ENCODE measurements around the gene NMNAT3. TPM values are rescaled to one million over a fixed set of nuclear protein-coding genes. Genes with fewer than 3 reads are reported as not detected.

NMNAT3 gene
- total and polyA plus RNA-seq, 7 experiments from 2014 or later, result 0.56 to 7.7 (median 5.6) TPM

DNA sequence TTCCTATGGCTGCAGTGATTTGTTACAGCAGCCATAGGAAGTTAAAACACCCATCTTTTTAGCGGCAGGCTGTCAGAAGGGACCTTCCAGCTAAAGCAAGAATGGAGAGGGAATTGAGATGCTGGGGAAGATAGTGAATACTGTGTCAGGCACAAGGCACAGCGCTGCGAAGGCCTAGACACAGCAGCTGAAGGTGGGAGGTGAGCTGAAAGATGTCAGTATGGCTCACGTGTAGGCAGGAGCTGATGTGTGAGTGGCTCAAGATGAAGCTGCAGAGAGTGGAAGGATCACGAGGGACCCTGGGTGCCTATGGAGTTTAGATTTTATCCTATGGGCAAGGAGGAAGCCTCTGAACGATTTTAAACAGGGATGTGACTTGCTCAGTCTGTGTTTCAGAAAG, 44.3 kb downstream of the NMNAT3 start:
- no peaks in the 10 kb centered on the region for H3K9me3 ChIP-seq (ENCODE audit: control insufficient read depth in 2 of 3, low read length in 3 of 3)
- H3K27me3 Mint-ChIP-seq, result no peaks in the 10 kb centered on the region
- no peak for DNase-seq
- H3K4me3 ChIP-seq (ENCODE audit: low read length), result no peak overlapping the region
- no peaks in the 10 kb centered on the region for H3K4me1 Mint-ChIP-seq
- H3K36me3 Mint-ChIP-seq, result peaks cover 0 to 42% (median 27%) of the 10 kb centered on the region in 5 donors
- no peaks in the 10 kb centered on the region for H3K4me1 ChIP-seq (ENCODE audit: control insufficient read depth in 2 of 2, insufficient read depth in 2 of 2, low read length in 2 of 2)
- H3K27ac ChIP-seq (ENCODE audit: low read depth, low read length), result no peak overlapping the region
- ATAC-seq, result no peak
- ChIA-PET CTCF (no interaction called here), POLR2A (no interaction called here)
- no peaks in the 10 kb centered on the region for H3K36me3 ChIP-seq (ENCODE audit: control insufficient read depth in 2 of 3, insufficient read depth in 3 of 3, low read length in 3 of 3)
- intact Hi-C loops (cut with micrococcal nuclease), result no loop called here
- H3K4me3 Mint-ChIP-seq, result no peak overlapping the region
- no peak overlapping the region for H3K27ac Mint-ChIP-seq
- H3K27me3 ChIP-seq (ENCODE audit: control insufficient read depth in 2 of 2, insufficient read depth in 2 of 2, low read length in 2 of 2), result no peaks in the 10 kb centered on the region
- H3K9me3 Mint-ChIP-seq, result peaks cover 0 to 2% (median 0%) of the 10 kb centered on the region in 11 donors

GRCh38 chr3:139630542-139630941, 47.2 kb downstream of the NMNAT3 start:
- Histone ChIP-seq H3K36me3 (ENCODE audit: control insufficient read depth in 2 of 3, insufficient read depth in 3 of 3, low read length in 3 of 3) (no peaks in the 10 kb centered on the region), H3K4me1 (ENCODE audit: control insufficient read depth in 2 of 2, insufficient read depth in 2 of 2, low read length in 2 of 2) (no peaks in the 10 kb centered on the region), H3K27me3 (ENCODE audit: control insufficient read depth in 2 of 2, insufficient read depth in 2 of 2, low read length in 2 of 2) (no peaks in the 10 kb centered on the region), H3K4me3 (ENCODE audit: low read length) (no peak overlapping the region), H3K27ac (ENCODE audit: low read depth, low read length) (no peak overlapping the region), H3K9me3 (ENCODE audit: control insufficient read depth in 2 of 3, low read length in 3 of 3) (no peaks in the 10 kb centered on the region)
- intact Hi-C loops (cut with micrococcal nuclease), result no loop called here
- POLR2A ChIA-PET, result no interaction called here
- Mint-ChIP-seq H3K36me3 (peaks cover 0 to 35% (median 28%) of the 10 kb centered on the region in 5 donors), H3K4me1 (no peaks in the 10 kb centered on the region), H3K27me3 (no peaks in the 10 kb centered on the region), H3K9me3 (peaks cover 0 to 2% (median 0%) of the 10 kb centered on the region in 11 donors), H3K27ac (no peak overlapping the region), H3K4me3 (no peak overlapping the region)
- ATAC-seq (no peak), DNase-seq (no peak)
- CTCF ChIA-PET, result no interaction called here

- H3K27ac Mint-ChIP-seq, result no peak overlapping the region
- H3K27me3 Mint-ChIP-seq, result no peaks in the 10 kb centered on the region
- ChIA-PET POLR2A (no interaction called here), CTCF (no interaction called here)
- intact Hi-C loops (cut with micrococcal nuclease), result loop anchor here in 1 of 2 donors (5.0 kb wide), 1 partner anchor 202 kb away; no protein-coding TSS in a partner anchor
- Histone ChIP-seq H3K27me3 (ENCODE audit: control insufficient read depth in 2 of 2, insufficient read depth in 2 of 2, low read length in 2 of 2) (no peaks in the 10 kb centered on the region), H3K36me3 (ENCODE audit: control insufficient read depth in 2 of 3, insufficient read depth in 3 of 3, low read length in 3 of 3) (no peaks in the 10 kb centered on the region), H3K4me3 (ENCODE audit: low read length) (no peak overlapping the region), H3K9me3 (ENCODE audit: control insufficient read depth in 2 of 3, low read length in 3 of 3) (no peaks in the 10 kb centered on the region), H3K27ac (ENCODE audit: low read depth, low read length) (no peak overlapping the region), H3K4me1 (ENCODE audit: control insufficient read depth in 2 of 2, insufficient read depth in 2 of 2, low read length in 2 of 2) (no peaks in the 10 kb centered on the region)
- no peak for DNase-seq
- no peaks in the 10 kb centered on the region for H3K4me1 Mint-ChIP-seq
- peak; percentile 51 for ATAC-seq
- peaks cover 0 to 33% (median 22%) of the 10 kb centered on the region in 5 donors for H3K36me3 Mint-ChIP-seq
- H3K4me3 Mint-ChIP-seq, result no peak overlapping the region
- peaks cover 0 to 2% (median 0%) of the 10 kb centered on the region in 11 donors for H3K9me3 Mint-ChIP-seq
Measured at GRCh38 chr3:139629033-139629432, 48.7 kb downstream of the NMNAT3 start.

GRCh38 chr3:139627759-139628158, 50.0 kb downstream of the NMNAT3 start:
- Mint-ChIP-seq H3K4me3 (no peak overlapping the region), H3K27ac (no peak overlapping the region), H3K36me3 (peaks cover 0 to 26% (median 12%) of the 10 kb centered on the region in 5 donors), H3K4me1 (no peaks in the 10 kb centered on the region), H3K27me3 (no peaks in the 10 kb centered on the region), H3K9me3 (peaks cover 0 to 2% (median 0%) of the 10 kb centered on the region in 11 donors)
- no peaks in the 10 kb centered on the region for H3K4me1 ChIP-seq (ENCODE audit: control insufficient read depth in 2 of 2, insufficient read depth in 2 of 2, low read length in 2 of 2)
- no peaks in the 10 kb centered on the region for H3K36me3 ChIP-seq (ENCODE audit: control insufficient read depth in 2 of 3, insufficient read depth in 3 of 3, low read length in 3 of 3)
- intact Hi-C loops (cut with micrococcal nuclease), result loop anchor here in 1 of 2 donors (5.0 kb wide), 1 partner anchor 200 kb away; no protein-coding TSS in a partner anchor
- no peak overlapping the region for H3K4me3 ChIP-seq (ENCODE audit: low read length)
- CTCF ChIA-PET, result no interaction called here
- no peak for DNase-seq
- ATAC-seq, result no peak
- no peak overlapping the region for H3K27ac ChIP-seq (ENCODE audit: low read depth, low read length)
- no peaks in the 10 kb centered on the region for H3K27me3 ChIP-seq (ENCODE audit: control insufficient read depth in 2 of 2, insufficient read depth in 2 of 2, low read length in 2 of 2)
- no peaks in the 10 kb centered on the region for H3K9me3 ChIP-seq (ENCODE audit: control insufficient read depth in 2 of 3, low read length in 3 of 3)
- POLR2A ChIA-PET, result no interaction called here

DNA sequence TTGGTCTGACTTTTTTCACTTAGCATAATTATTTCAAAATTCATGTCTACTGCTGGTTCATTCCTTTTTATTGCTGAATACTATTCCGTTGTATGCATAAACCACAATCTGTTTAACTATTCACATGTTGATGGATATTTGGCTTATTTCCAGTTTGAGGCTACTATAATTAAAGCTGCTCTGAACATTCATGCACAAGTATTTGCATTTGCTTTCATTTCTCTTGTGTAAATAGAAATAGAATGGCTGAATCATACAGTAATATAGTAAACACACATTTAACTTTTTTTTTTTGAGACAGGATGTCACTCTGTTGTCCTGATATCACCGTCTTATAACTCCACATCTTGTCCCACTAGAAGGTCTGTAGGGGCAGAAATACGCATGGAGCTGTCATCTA, 57.3 kb downstream of the NMNAT3 start:
- peaks cover 0 to 15% (median 0%) of the 10 kb centered on the region in 5 donors for H3K36me3 Mint-ChIP-seq
- Histone ChIP-seq H3K9me3 (ENCODE audit: control insufficient read depth in 2 of 3, low read length in 3 of 3) (no peaks in the 10 kb centered on the region), H3K36me3 (ENCODE audit: control insufficient read depth in 2 of 3, insufficient read depth in 3 of 3, low read length in 3 of 3) (no peaks in the 10 kb centered on the region), H3K4me3 (ENCODE audit: low read length) (no peak overlapping the region), H3K27ac (ENCODE audit: low read depth, low read length) (no peak overlapping the region), H3K4me1 (ENCODE audit: control insufficient read depth in 2 of 2, insufficient read depth in 2 of 2, low read length in 2 of 2) (no peaks in the 10 kb centered on the region), H3K27me3 (ENCODE audit: control insufficient read depth in 2 of 2, insufficient read depth in 2 of 2, low read length in 2 of 2) (no peaks in the 10 kb centered on the region)
- H3K9me3 Mint-ChIP-seq, result peaks cover 0 to 3% (median 0%) of the 10 kb centered on the region in 11 donors
- H3K27me3 Mint-ChIP-seq, result no peaks in the 10 kb centered on the region
- ChIA-PET POLR2A (no interaction called here), CTCF (interaction anchor here (0.6 kb wide), 1 partner anchor 1062 kb away, joined by 3 read pairs; no protein-coding TSS in a partner anchor)
- H3K27ac Mint-ChIP-seq, result no peak overlapping the region
- H3K4me3 Mint-ChIP-seq, result no peak overlapping the region
- intact Hi-C loops (cut with micrococcal nuclease), result no loop called here
- ATAC-seq, result no peak
- H3K4me1 Mint-ChIP-seq, result peaks cover 0 to 2% (median 0%) of the 10 kb centered on the region in 7 donors
- no peak for DNase-seq

- Mint-ChIP-seq H3K4me3 (no peak overlapping the region), H3K4me1 (peaks cover 0 to 2% (median 0%) of the 10 kb centered on the region in 7 donors), H3K36me3 (peaks cover 0 to 11% (median 0%) of the 10 kb centered on the region in 5 donors), H3K27me3 (no peaks in the 10 kb centered on the region), H3K27ac (no peak overlapping the region), H3K9me3 (peaks cover 0 to 3% (median 0%) of the 10 kb centered on the region in 11 donors)
- intact Hi-C loops (cut with micrococcal nuclease), result no loop called here
- no peak overlapping the region for H3K4me3 ChIP-seq (ENCODE audit: low read length)
- no peaks in the 10 kb centered on the region for H3K36me3 ChIP-seq (ENCODE audit: control insufficient read depth in 2 of 3, insufficient read depth in 3 of 3, low read length in 3 of 3)
- H3K9me3 ChIP-seq (ENCODE audit: control insufficient read depth in 2 of 3, low read length in 3 of 3), result no peaks in the 10 kb centered on the region
- POLR2A ChIA-PET, result no interaction called here
- no peak overlapping the region for H3K27ac ChIP-seq (ENCODE audit: low read depth, low read length)
- ATAC-seq (no peak), DNase-seq (no peak)
- H3K27me3 ChIP-seq (ENCODE audit: control insufficient read depth in 2 of 2, insufficient read depth in 2 of 2, low read length in 2 of 2), result no peaks in the 10 kb centered on the region
- CTCF ChIA-PET, result no interaction called here
- H3K4me1 ChIP-seq (ENCODE audit: control insufficient read depth in 2 of 2, insufficient read depth in 2 of 2, low read length in 2 of 2), result no peaks in the 10 kb centered on the region
Measured at GRCh38 chr3:139619484-139619883, 58.3 kb downstream of the NMNAT3 start.

GRCh38 chr3:139617672-139618268, 60.0 kb downstream of the NMNAT3 start:
- ATAC-seq (no peak), DNase-seq (no peak)
- intact Hi-C loops (cut with micrococcal nuclease), result no loop called here

More at GRCh38 chr3:139617672-139618268, 60.0 kb downstream of the NMNAT3 start:
- H3K9me3 ChIP-seq (ENCODE audit: control insufficient read depth in 2 of 3, low read length in 3 of 3), result no peaks in the 10 kb centered on the region
- H3K27me3 ChIP-seq (ENCODE audit: control insufficient read depth in 2 of 2, insufficient read depth in 2 of 2, low read length in 2 of 2), result no peaks in the 10 kb centered on the region
- H3K4me1 Mint-ChIP-seq, result peaks cover 0 to 2% (median 0%) of the 10 kb centered on the region in 7 donors
- peaks cover 0 to 3% (median 0%) of the 10 kb centered on the region in 11 donors for H3K9me3 Mint-ChIP-seq
- no peak overlapping the region for H3K27ac ChIP-seq (ENCODE audit: low read depth, low read length)
- H3K27ac Mint-ChIP-seq, result no peak overlapping the region
- no peak overlapping the region for H3K4me3 ChIP-seq (ENCODE audit: low read length)
- peaks cover 0 to 8% (median 0%) of the 10 kb centered on the region in 5 donors for H3K36me3 Mint-ChIP-seq
- CTCF ChIA-PET, result no interaction called here
- no peak overlapping the region for H3K4me3 Mint-ChIP-seq
- H3K27me3 Mint-ChIP-seq, result no peaks in the 10 kb centered on the region
- no peaks in the 10 kb centered on the region for H3K36me3 ChIP-seq (ENCODE audit: control insufficient read depth in 2 of 3, insufficient read depth in 3 of 3, low read length in 3 of 3)
- H3K4me1 ChIP-seq (ENCODE audit: control insufficient read depth in 2 of 2, insufficient read depth in 2 of 2, low read length in 2 of 2), result no peaks in the 10 kb centered on the region
- POLR2A ChIA-PET, result no interaction called here
